Heart left ventricle (tissue), 16 donors: ENCODE data around the gene BBX. TPM values are rescaled to one million over a fixed set of nuclear protein-coding genes. Genes with fewer than 3 reads are reported as not detected.

ENCODE experiments used
- ATAC-seq, 4 donors: fragments of 200-7000 bp; cut with Tn5 transposase; one replicate each; pipeline ENCODE4 v1.9.1; 2020 to 2022; ENCODE audit warnings: moderate library complexity in 4 of 4, mild to moderate bottlenecking in 3 of 4, moderate number of reproducible peaks in 1 of 4
- DNase-seq, 5 donors: peaks; one replicate each; pipeline ENCODE4 v3.0.0-alpha.2; 2020
- H3K27ac ChIP-seq, 12 donors: fragments of 200-600 bp; sonication (generic) in 4 of 12; one replicate each; pipeline versions ENCODE4 v1.5.0 to v1.8.0; 2016 to 2022; ENCODE audit warnings: mild to moderate bottlenecking in 2 of 12
- H3K27me3 ChIP-seq, 9 donors: fragments of 200-600 bp; sonication (generic) in 2 of 9; one replicate each; pipeline versions ENCODE4 v1.5.1 to v1.8.0; 2016 to 2022; ENCODE audit warnings: mild to moderate bottlenecking in 3 of 9
- H3K36me3 ChIP-seq, 9 donors: fragments of 200-600 bp; sonication (generic) in 2 of 9; one replicate each; pipeline versions ENCODE4 v1.5.0 to v1.8.0; 2018 to 2022; ENCODE audit warnings: mild to moderate bottlenecking in 2 of 9
- H3K4me1 ChIP-seq, 12 donors: fragments of 200-600 bp; sonication (generic) in 4 of 12; one replicate each; pipeline versions ENCODE4 v1.5.0 to v1.8.0; 2016 to 2022; ENCODE audit warnings: mild to moderate bottlenecking in 3 of 12
- H3K4me3 ChIP-seq, 12 donors: fragments of 200-600 bp; sonication (generic) in 4 of 12; one replicate each; pipeline versions ENCODE4 v1.5.0 to v1.8.0; 2017 to 2022; ENCODE audit warnings: mild to moderate bottlenecking in 9 of 12, moderate library complexity in 4 of 12
- H3K9me3 ChIP-seq, 12 donors: fragments of 200-600 bp; sonication (generic) in 4 of 12; one replicate each; pipeline versions ENCODE4 v1.5.0 to v1.8.0; 2016 to 2022; ENCODE audit warnings: mild to moderate bottlenecking in 1 of 12
- POLR2A ChIP-seq, 2 donors: fragments of 450-650 bp; IDR thresholded peaks; one replicate each; pipeline ENCODE4 v1.6.1; 2017; ENCODE audit warnings: antibody characterized with exemption in 2 of 2, mild to moderate bottlenecking in 2 of 2, moderate library complexity in 2 of 2
- WGBS, 4 donors: extraction: QIAGEN DNeasy Blood & Tissue Kit in 2 of 4; methylation state at CpG; one replicate each; pipeline versions ENCODE4 v1.1.5 to v1.1.7; 2013 to 2018; 5-methylcytosine and 5-hydroxymethylcytosine counted together
- intact Hi-C, 10 donors: fragments of 100-400 bp; cut with DNase I; formaldehyde crosslinking; loops; one replicate each; pipeline versions ENCODE4 v1.11.1 to v1.14.2; 2022
- polyA plus RNA-seq, 2 donors: library from polyadenylated mRNA; stranded (reverse); fragments of 200-250 nt; gene quantifications; one replicate each; pipeline ENCODE4 v1.2.3, GENCODE V29; 2013
- total RNA-seq, 9 donors: library from RNA; depleted of rRNA in 2 of 9; stranded (reverse); fragments of >200 nt in 2 of 9; fragmentation: NEBNext Ultra II Directional in 3 of 9; extraction: Animal tissue kit (Norgen Biotek cat#: 25700) in 3 of 9; gene quantifications; one replicate each; pipeline versions ENCODE4 v1.1.0 to v1.2.4, GENCODE V29; 2016 to 2023
- TF ChIP-seq, protein P1 (sequence below), 12 donors: fragments of 200-600 bp; sonication (generic) in 4 of 12; IDR thresholded peaks; one replicate each; pipeline versions ENCODE4 v1.5.0 to v1.8.0; 2018 to 2022; ENCODE audit warnings: antibody characterized with exemption in 12 of 12, mild to moderate bottlenecking in 5 of 12
- donor health status: ischemic (EF 13 %, LVEDD 7.1; RV severe dilation, severe dysfunction).
- donor health status: healthy with polysubstance abuse.
- donor health status: DM: no; HTN: yes; CAD: no.
- donor health status: DM: no; HTN: no; CAD: no.
- donor health status: ischemic (EF 25% LVEDD 6.9; RV normal size, moderate dysfunction).
- donor health status: ischemic (EF 25% LVEDD 5.7; RV mildly dilated, moderate dysfunction).
- donor health status: healthy.
- donor health status: DM: yes; HTN: yes; CAD: no.
- donor health status: ischemic (EF 35%, LVEDD 5.7; RV mildly dilated, moderate dysfunction).
- donor health status: nonischemic (EF 11% LVEDD 7.7; RV severe dilation, severe dysfunction).
- donor health status: DM: yes; HTN: yes; CAD: no.
- donor health status: PGD.
- donor health status: ischemic (EF 29% LVEDD 5.4; RV normal size, mild dysfunction).
- donor health status: nonischemic (EF 23%, LVEDD 6.1; RV moderate dilation, normal function).

BBX gene
- total and polyA plus RNA-seq, 11 donors, result 9.1 to 60.5 (median 46.8) TPM

DNA sequence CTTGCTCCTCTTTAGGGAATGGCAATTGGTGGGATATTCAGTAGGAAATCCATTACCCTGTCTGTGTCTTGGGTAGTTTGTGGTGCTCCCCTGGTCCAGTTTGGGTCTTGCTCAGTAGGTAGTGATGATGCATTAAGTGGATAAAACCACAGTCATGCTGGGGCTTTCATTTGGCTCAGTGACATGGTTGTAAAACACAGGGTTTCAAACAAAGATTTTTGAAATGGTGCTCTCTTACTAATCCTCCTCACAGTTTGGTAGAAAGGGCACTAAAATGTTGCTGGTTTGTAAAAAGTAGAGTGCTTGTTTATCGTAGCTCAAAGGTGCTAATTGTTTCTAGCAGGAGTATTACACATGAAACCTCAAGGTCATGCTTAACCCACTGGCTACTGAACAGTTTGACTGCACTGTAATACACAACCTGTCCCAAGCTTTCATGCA lies 22.9 kb downstream of the BBX start:
- WGBS, 4 donors, result 26 to 40% (median 37%) methylated on average over 1 of the region's 1 CpG
- TF ChIP-seq, protein P1, sequence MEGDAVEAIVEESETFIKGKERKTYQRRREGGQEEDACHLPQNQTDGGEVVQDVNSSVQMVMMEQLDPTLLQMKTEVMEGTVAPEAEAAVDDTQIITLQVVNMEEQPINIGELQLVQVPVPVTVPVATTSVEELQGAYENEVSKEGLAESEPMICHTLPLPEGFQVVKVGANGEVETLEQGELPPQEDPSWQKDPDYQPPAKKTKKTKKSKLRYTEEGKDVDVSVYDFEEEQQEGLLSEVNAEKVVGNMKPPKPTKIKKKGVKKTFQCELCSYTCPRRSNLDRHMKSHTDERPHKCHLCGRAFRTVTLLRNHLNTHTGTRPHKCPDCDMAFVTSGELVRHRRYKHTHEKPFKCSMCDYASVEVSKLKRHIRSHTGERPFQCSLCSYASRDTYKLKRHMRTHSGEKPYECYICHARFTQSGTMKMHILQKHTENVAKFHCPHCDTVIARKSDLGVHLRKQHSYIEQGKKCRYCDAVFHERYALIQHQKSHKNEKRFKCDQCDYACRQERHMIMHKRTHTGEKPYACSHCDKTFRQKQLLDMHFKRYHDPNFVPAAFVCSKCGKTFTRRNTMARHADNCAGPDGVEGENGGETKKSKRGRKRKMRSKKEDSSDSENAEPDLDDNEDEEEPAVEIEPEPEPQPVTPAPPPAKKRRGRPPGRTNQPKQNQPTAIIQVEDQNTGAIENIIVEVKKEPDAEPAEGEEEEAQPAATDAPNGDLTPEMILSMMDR (IDR thresholded peaks at IDR 0.05), result no peak
- no peak for TF ChIP-seq POLR2A (IDR thresholded peaks at IDR 0.05)
- DNase-seq (no peak), ATAC-seq (peak in 1 of 4 donors; percentile 48)
- H3K27ac ChIP-seq, result no peak overlapping the region
- peaks cover 0 to 9% (median 0%) of the 10 kb centered on the region in 12 donors for H3K4me1 ChIP-seq
- peaks cover 0 to 5% (median 0%) of the 10 kb centered on the region in 12 donors for H3K9me3 ChIP-seq
- intact Hi-C loops, result loop anchor here in 2 of 10 donors (10.0 kb wide), 2 partner anchors 271 to 311 kb away; no protein-coding TSS in a partner anchor
- no peaks in the 10 kb centered on the region for H3K27me3 ChIP-seq
- no peaks in the 10 kb centered on the region for H3K36me3 ChIP-seq
- H3K4me3 ChIP-seq, result no peak overlapping the region

DNA sequence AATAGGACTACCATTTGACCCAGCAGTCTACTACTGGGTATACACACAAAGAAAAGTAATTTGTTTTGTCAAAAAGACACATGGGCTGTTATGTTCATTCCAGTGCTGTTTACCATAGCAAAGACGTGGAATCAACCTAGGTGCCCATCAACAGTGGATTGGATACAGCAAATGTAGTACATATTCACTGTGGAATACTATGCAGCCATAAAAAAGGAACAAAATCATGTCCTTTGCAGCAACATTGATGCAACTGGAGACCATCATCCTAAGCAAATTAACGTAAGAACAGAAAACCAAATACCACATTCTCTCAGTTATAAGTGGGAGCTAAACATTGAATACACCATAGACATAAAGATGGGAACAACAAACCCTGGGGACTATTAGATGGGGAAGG lies 25.8 kb downstream of the BBX start:
- intact Hi-C loops, result loop anchor here in 2 of 10 donors (10.0 kb wide), 2 partner anchors 274 to 314 kb away; no protein-coding TSS in a partner anchor
- no peak overlapping the region for H3K4me3 ChIP-seq
- no peak for DNase-seq
- no peak overlapping the region for H3K27ac ChIP-seq
- no peaks in the 10 kb centered on the region for H3K27me3 ChIP-seq
- WGBS, 4 donors, result 92 to 97% (median 95%) methylated on average over 2 of the region's 2 CpGs
- H3K4me1 ChIP-seq, result peaks cover 0 to 7% (median 0%) of the 10 kb centered on the region in 12 donors
- H3K36me3 ChIP-seq, result no peaks in the 10 kb centered on the region
- no peak for ATAC-seq
- H3K9me3 ChIP-seq, result peaks cover 0 to 5% (median 0%) of the 10 kb centered on the region in 12 donors
- no peak for TF ChIP-seq POLR2A (IDR thresholded peaks at IDR 0.05)
- TF ChIP-seq, protein P1 (IDR thresholded peaks at IDR 0.05), result no peak

DNA sequence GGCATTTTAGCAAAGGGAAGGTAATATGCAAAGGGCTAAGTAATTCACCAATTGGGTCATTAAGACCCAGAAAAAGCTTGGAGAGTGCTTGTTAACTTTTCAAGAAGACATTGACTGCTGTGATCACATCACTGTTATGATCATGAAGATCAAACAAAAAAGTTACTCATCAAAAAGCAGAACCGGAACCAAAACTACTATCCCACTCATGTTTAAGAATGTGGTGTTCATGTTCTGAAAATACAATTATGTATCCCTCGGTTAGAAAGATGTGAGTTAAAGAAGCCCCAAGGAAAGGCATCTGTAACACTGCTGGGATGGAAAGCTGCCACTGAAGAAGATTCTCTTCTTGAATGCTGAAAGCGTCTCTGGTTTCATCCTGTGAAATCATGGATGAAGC lies 32.6 kb downstream of the BBX start:
- Histone ChIP-seq H3K4me3 (no peak overlapping the region), H3K27me3 (no peaks in the 10 kb centered on the region), H3K27ac (no peak overlapping the region), H3K36me3 (no peaks in the 10 kb centered on the region), H3K4me1 (peaks cover 0 to 14% (median 0%) of the 10 kb centered on the region in 12 donors), H3K9me3 (no peaks in the 10 kb centered on the region)
- ATAC-seq (no peak), DNase-seq (no peak)
- WGBS, 4 donors, result 91 to 95% (median 93%) methylated on average over 3 of the region's 3 CpGs
- TF ChIP-seq, protein P1 (IDR thresholded peaks at IDR 0.05), result no peak
- no peak for TF ChIP-seq POLR2A (IDR thresholded peaks at IDR 0.05)
- intact Hi-C loops, result no loop called here

DNA sequence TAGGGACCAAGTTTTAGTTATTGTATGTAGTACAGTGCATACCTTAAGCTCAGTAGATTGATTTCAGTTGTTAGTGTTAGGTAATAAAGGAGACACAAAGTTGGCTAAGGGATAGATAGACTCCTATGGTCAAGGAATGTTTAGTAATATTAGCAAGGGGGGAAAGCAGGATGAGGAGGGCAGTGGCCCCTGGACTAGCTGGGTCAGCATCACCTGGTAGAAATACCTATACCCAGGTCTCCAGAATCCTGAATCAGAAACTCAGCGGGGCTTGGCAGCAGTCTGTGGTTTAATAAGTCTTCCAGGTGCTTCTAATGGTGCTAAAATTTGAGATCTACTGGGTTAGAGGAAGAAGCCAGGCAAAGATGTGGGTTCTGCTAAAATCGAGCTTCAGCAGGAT lies 35.0 kb downstream of the BBX start:
- intact Hi-C loops, result no loop called here
- DNase-seq, result no peak
- no peaks in the 10 kb centered on the region for H3K9me3 ChIP-seq
- H3K27ac ChIP-seq, result no peak overlapping the region
- TF ChIP-seq, protein P1 (IDR thresholded peaks at IDR 0.05), result no peak
- TF ChIP-seq POLR2A (IDR thresholded peaks at IDR 0.05), result no peak
- no peak for ATAC-seq
- no peak overlapping the region for H3K4me3 ChIP-seq
- no peaks in the 10 kb centered on the region for H3K36me3 ChIP-seq
- H3K27me3 ChIP-seq, result no peaks in the 10 kb centered on the region
- WGBS, 4 donors, result 91 to 100% (median 94%) methylated on average over 2 of the region's 2 CpGs
- H3K4me1 ChIP-seq, result peaks cover 0 to 14% (median 0%) of the 10 kb centered on the region in 12 donors
